ENCODE results near the gene DLGAP1. TPM values are rescaled to one million over a fixed set of nuclear protein-coding genes. Genes with fewer than 3 reads are reported as not detected.
A peak's percentile ranks its signal among the peaks of the same experiment; 100 is the strongest.

The DLGAP1 gene
- total and polyA plus RNA-seq, 2 of the 13 experiments (the other 11 are each of a cell fraction or from before 2014, with no cell fraction given) = 0.01 TPM; not detected in 1

GRCh38 chr18:3447895-3448837 is 1006.9 kb downstream of the DLGAP1 start (continued):
- TF ChIP-seq ZBTB7A (CRISPR knock-in tag; IDR thresholded peaks at IDR 0.05) = peak; percentile 73
- TF ChIP-seq HMG20A (CRISPR knock-in tag; IDR thresholded peaks at IDR 0.05; ENCODE audit: borderline replicate concordance) = peak; percentile 66; the same call in 1 of the 2 replicates
- TF ChIP-seq HNRNPH1 (optimal IDR thresholded peaks at IDR 0.05; ENCODE audit: low read depth, low read length) = no peak
- no peak for TF ChIP-seq GPBP1L1 (CRISPR knock-in tag; IDR thresholded peaks at IDR 0.05)
- TF ChIP-seq RAD21 (CRISPR knock-in tag; IDR thresholded peaks at IDR 0.05) = peak; percentile 14; the same call in 1 of the 2 replicates
- TF ChIP-seq ATM (IDR thresholded peaks at IDR 0.05; ENCODE audit: borderline replicate concordance) = no peak
- peak; percentile 61; the same call in 1 of the 2 replicates for TF ChIP-seq BRF2 (CRISPR knock-in tag; IDR thresholded peaks at IDR 0.05)
- peak; percentile 65 for TF ChIP-seq ZFY (CRISPR knock-in tag; IDR thresholded peaks at IDR 0.05)
- no peak for TF ChIP-seq MAFG (CRISPR knock-in tag; IDR thresholded peaks at IDR 0.05)
- TF ChIP-seq FOXA1 (IDR thresholded peaks at IDR 0.05) = no peak
- peak; percentile 67; the same call in 1 of the 2 replicates for TF ChIP-seq FOXA1 (CRISPR knock-in tag; IDR thresholded peaks at IDR 0.05)
- no peak for TF ChIP-seq MBD4 (IDR thresholded peaks at IDR 0.05; ENCODE audit: borderline replicate concordance, low read length)
- peak; percentile 83 for TF ChIP-seq ZNF574 (CRISPR knock-in tag; IDR thresholded peaks at IDR 0.05)
- TF ChIP-seq KLF6 (CRISPR knock-in tag; IDR thresholded peaks at IDR 0.05) = peak; percentile 83
- peak; percentile 91 for TF ChIP-seq SKIL (CRISPR knock-in tag; IDR thresholded peaks at IDR 0.05; ENCODE audit: borderline replicate concordance)
- peak; percentile 94 for TF ChIP-seq ZMYM4 (CRISPR knock-in tag; IDR thresholded peaks at IDR 0.05)
- TF ChIP-seq MTA1 (CRISPR knock-in tag; IDR thresholded peaks at IDR 0.05; ENCODE audit: borderline replicate concordance) = no peak; the same call in 1 of the 2 replicates
- TF ChIP-seq DMAP1 (CRISPR knock-in tag; IDR thresholded peaks at IDR 0.05) = peak; percentile 88
- TF ChIP-seq PRDM4 (CRISPR knock-in tag; IDR thresholded peaks at IDR 0.05; ENCODE audit: borderline replicate concordance) = no peak
- TF ChIP-seq ZNF563 (CRISPR knock-in tag; IDR thresholded peaks at IDR 0.05) = no peak; the same call in 1 of the 2 replicates

Data from HepG2 (cell line).